Measurements from ENCODE around the gene DCBLD2.
"Not testable (repeated sequence)": the region's sequence is repeated elsewhere in the genome, so short reads cannot be mapped to it uniquely, and the experiment has no call there.

DCBLD2 gene

GRCh38 chr3:98890965-98891910, 10.3 kb downstream of the DCBLD2 start:
- DNase-seq, result no peak

DNA sequence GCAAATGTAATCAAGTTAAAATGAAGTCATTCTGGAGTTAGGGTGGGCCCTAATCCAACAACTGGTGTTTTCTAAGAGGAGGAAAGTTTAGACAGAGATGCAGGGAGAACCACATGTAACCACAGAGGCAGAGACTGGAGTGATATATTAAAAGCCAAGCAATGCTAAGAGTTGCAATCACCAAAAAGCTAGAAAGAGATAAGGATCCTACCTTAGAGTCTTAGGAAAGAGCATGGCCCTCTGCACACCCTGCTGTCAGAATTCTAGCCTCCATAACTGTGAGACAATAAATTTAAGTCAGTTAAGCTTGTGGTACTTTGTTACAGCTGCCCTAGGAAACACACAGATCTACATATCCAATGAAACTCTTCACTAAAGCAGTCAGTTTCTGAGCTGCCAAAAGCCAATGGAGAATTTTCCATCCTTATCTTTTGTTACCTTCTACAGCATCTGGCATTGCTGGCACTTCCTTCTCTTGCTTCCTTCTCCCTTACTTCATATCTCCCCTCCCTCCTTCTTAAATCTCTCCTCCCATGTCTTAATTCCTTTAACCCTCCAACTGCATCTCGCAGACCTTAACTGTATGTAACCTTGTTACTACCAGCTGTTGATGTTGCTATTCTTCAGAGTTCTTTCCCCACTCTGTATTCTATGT, 11.2 kb downstream of the DCBLD2 start:
- peak; percentile 57 for DNase-seq

DNA sequence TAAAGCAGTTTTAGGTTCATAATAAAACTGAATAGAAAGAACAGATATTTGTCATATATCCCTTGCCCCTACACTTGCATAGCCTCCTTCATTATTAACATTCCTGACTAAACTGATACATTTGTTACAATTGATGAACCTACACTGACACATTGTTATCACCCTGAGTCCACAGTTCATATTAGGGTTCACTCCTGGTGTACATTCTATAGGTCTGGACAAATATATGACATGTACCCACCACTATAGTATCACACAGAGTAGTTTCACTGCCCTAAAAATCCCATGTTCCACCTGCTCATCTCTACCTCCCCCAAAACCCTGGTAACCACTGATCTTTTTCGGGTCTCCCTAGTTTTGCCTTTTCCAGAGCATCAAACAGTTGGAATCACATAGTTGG, 13.8 kb downstream of the DCBLD2 start:
- DNase-seq, result no peak

- DNase-seq, result no peak
Observed at GRCh38 chr3:98886525-98886924, 15.0 kb downstream of the DCBLD2 start.

GRCh38 chr3:98885851-98886250, 15.6 kb downstream of the DCBLD2 start:
- no peak for DNase-seq

- no peak for DNase-seq
Observed at GRCh38 chr3:98884675-98885371, 16.7 kb downstream of the DCBLD2 start.

GRCh38 chr3:98882614-98883333, 18.7 kb downstream of the DCBLD2 start:
- not testable (repeated sequence) for DNase-seq

- DNase-seq, result no peak
Observed at GRCh38 chr3:98877132-98877531, 24.4 kb downstream of the DCBLD2 start.

DNA sequence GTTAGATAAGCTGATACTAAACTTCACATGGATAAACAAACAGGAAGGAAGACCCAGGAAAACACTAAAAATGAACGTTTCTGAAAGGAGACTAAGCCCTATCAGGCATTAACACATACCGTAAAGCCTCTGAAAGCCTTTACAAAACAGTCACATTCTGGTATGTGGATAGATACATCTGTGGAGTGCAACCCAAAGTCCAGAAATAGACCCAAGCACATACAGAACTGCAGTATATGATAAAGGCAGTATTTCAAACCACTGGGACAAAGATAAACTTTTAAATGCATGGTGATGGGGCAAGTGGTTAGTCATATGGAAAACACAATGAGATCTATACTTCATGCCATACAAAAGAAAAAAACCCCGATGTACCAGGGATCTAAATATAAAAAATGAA, 26.0 kb downstream of the DCBLD2 start:
- peak; percentile 94 for DNase-seq

GRCh38 chr3:98874602-98875249, 26.8 kb downstream of the DCBLD2 start:
- DNase-seq, result peak; percentile 83

DNA sequence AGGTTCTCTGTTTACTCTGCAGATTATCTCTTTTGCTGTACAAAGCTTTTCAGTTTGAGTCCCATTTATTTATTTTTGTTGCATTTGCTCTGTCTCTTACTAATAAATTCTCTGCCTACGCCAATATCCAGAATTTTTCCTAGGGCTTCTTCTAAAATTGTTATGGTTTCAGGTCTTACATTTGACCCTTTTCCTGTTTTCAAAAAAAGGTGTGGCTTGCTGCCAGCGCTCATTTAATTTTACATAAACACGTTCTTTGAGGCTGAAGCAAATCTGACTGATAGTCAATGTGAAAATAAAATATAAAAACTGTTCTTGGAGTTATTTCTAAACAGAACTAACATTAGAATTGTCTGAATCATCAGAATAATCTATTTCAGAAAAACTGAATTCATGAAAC, 32.1 kb downstream of the DCBLD2 start:
- no peak for DNase-seq

DNA sequence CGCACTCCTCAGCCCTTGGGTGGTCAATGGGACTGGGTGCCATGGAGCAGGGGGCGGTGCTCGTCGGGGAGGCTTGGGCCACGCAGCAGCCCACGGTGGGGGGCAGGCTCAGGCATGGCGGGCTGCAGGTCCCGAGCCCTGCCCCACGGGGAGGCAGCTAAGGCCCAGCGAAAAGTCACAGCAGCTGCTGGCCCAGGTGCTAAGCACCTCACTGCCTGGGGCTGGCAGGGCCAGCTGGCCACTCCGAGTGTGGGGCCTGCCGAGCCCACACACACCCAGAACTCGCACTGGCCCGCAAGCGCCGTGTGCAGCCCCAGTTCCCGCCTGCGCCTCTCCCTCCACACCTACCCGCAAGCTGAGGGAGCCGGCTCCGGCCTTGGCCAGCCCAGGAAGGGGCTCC, 43.5 kb downstream of the DCBLD2 start:
- DNase-seq, result not testable (repeated sequence)

- DNase-seq, result not testable (repeated sequence)
Observed at GRCh38 chr3:98857258-98857657, 44.2 kb downstream of the DCBLD2 start.

GRCh38 chr3:98856724-98857123, 44.8 kb downstream of the DCBLD2 start:
- DNase-seq, result no peak

GRCh38 chr3:98855806-98856400, 45.6 kb downstream of the DCBLD2 start:
- DNase-seq, result no peak

- DNase-seq, result no peak
Observed at GRCh38 chr3:98848108-98848507, 53.4 kb downstream of the DCBLD2 start.

GRCh38 chr3:98846101-98846500, 55.4 kb downstream of the DCBLD2 start:
- DNase-seq, result no peak

DNA sequence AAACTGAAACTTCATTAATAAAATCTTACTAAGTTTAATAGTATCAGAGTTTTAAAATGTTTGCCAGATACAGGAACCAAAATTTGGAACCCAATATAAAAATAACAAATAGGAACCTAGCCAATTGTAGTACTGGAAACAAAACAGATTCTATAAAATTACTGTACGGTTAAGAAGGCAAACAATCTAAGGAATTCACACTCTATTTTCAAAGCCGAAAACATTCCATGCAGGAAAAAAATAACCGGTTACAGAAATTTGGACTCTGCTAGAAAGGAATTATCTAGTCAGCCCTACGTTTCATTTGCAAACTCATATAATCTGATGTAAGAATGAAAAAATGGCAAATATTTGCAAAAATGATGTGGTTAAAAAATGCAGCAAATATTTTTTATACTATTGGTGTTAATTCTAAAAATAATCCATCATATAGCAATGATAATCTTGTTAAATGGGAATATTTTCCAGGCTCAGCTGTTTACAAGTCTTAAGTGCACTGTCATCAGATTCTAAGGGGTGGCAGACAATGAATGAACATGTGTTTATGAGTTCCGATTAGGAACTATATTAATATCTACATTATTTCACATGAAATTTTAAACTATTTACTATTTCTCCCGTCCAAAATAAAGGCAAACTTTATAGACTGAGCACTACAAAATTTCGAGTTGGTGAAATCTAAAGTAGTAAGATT, 58.1 kb downstream of the DCBLD2 start:
- DNase-seq, result no peak

DNA sequence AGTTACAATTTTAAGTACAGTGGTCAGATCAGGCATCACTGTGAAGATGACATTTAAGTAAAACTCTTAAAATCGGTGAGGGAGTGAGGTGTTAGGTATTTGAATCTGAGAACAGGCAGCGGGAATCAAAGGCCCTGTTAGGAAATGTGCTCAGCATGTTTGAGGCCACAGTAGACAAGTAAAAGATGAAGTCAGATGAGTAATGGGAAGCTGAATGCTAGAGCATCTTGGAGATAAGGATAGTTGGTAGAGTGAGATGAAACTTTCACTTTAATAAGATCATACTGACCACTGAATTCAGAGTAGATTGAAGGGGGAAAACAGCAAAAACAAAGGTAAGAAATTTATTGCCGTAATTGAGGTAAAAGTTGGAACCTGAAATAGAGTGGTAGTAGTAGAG, 61.6 kb downstream of the DCBLD2 start:
- peak; percentile 20 for DNase-seq

- DNase-seq, result not testable (repeated sequence)
Observed at GRCh38 chr3:98831060-98831459, 70.4 kb downstream of the DCBLD2 start.

DNA sequence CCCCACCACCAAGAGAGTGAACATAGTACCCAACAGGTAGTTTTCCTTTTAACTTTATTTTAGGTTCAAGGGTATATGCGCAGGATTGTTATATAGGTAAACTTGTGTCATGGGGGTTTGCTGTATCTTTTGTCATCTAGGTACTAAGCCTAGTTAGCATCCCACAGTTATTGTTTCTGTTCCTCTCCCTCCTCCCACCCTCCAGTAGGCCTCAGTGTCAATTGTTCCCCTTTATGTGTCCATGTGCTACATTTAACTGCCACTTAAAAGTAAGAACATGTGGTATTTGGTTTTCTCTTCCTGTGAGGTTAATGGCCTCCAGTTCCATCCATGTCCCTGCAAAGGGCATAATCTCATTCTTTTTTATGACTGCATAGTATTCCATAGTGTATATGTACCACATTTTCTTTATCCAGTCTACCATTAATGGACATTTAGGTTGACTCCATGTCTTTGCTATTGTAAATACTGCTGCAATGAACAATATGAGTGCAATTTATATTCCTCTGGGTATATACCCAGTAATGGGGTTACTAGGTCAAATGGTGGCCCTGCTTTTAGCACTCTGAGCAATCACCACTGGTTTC, 72.2 kb downstream of the DCBLD2 start:
- DNase-seq, result no peak
